ENCODE data around the gene ARID1B. TPM values are rescaled to one million over a fixed set of nuclear protein-coding genes. Genes with fewer than 3 reads are reported as not detected.

Gene ARID1B
- total RNA-seq, 4 donors from 2014 or later: 25.2 to 103 (median 59.5) TPM

DNA sequence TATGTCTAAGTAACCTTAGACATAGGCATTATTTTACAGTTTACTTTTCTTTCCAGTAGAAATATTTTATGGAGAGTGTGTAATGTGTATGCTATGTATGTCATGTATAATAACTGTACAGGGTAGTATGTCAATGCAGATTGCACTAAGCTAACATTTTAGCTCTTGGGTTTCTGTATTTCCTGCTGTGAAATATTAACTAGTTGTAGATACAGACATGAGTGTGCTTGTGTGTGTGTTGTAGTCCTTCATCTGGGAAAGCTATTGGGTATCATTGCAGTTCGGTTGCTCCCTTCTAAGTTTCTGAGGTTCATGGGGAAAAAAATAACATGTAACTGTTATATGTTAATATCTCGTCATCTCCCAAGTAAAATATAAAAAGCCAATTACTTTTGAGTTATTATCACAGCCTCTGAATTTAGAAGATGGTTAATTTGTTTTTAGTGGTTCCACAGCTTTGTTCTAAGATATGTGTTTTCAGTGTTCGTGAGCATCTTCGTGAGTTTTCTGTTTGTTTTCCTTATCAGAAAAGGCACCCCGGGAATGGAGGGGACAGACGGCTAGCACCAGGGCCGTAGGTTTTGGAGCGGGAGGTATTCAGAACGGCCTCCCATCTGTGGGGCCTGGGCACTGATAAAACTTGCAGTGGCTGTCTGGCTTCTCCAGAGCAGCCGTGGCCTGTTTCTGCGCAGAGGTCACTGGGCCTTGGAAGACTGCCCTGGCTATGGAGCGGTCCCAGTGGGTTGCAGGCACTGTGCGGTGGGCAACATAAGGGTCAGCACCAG, 215.0 kb downstream of the ARID1B start:
- Histone ChIP-seq H3K27me3 (no peaks in the 10 kb centered on the region), H3K27ac (no peak overlapping the region), H3K4me1 (peaks cover 0 to 34% (median 11%) of the 10 kb centered on the region in 3 donors), H3K36me3 (no peaks in the 10 kb centered on the region), H3K4me3 (no peak overlapping the region), H3K9me3 (no peaks in the 10 kb centered on the region)
- intact Hi-C loops (cut with DNase I): no loop called here
- DNase-seq: no peak
- TF ChIP-seq, protein P1, sequence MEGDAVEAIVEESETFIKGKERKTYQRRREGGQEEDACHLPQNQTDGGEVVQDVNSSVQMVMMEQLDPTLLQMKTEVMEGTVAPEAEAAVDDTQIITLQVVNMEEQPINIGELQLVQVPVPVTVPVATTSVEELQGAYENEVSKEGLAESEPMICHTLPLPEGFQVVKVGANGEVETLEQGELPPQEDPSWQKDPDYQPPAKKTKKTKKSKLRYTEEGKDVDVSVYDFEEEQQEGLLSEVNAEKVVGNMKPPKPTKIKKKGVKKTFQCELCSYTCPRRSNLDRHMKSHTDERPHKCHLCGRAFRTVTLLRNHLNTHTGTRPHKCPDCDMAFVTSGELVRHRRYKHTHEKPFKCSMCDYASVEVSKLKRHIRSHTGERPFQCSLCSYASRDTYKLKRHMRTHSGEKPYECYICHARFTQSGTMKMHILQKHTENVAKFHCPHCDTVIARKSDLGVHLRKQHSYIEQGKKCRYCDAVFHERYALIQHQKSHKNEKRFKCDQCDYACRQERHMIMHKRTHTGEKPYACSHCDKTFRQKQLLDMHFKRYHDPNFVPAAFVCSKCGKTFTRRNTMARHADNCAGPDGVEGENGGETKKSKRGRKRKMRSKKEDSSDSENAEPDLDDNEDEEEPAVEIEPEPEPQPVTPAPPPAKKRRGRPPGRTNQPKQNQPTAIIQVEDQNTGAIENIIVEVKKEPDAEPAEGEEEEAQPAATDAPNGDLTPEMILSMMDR (IDR thresholded peaks at IDR 0.05): no peak
- TF ChIP-seq POLR2A (IDR thresholded peaks at IDR 0.05): no peak
- 63 to 66% methylated on average over 10 to 11 of the region's 13 CpGs for WGBS, 2 donors

DNA sequence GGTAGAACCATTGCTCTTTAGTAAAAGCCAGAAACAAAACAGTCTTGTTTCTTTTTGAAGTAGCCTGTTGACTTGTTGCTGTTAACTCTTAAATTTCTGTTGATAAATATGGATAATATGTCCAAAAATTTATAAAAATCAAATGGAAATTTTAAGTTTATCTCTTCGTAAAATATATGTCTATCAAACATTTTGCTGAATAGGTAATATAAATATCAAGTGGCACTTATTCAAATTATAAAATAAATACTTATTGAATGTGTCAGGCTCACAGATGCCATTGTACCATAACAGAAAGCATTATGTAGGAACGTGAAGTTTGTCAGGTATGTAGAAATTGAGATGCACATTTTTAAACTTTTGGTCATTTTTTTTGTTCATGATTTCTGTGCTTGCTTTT, 216.5 kb downstream of the ARID1B start:
- H3K27ac ChIP-seq: no peak overlapping the region
- H3K4me3 ChIP-seq: no peak overlapping the region
- H3K4me1 ChIP-seq: peaks cover 0 to 19% (median 0%) of the 10 kb centered on the region in 3 donors
- WGBS, 2 donors: 70 to 75% methylated on average over 2 of the region's 2 CpGs
- no peak for DNase-seq
- H3K9me3 ChIP-seq: no peaks in the 10 kb centered on the region
- no peaks in the 10 kb centered on the region for H3K27me3 ChIP-seq
- TF ChIP-seq POLR2A (IDR thresholded peaks at IDR 0.05): no peak
- TF ChIP-seq, protein P1 (IDR thresholded peaks at IDR 0.05): no peak
- H3K36me3 ChIP-seq: no peaks in the 10 kb centered on the region
- intact Hi-C loops (cut with DNase I): no loop called here

DNA sequence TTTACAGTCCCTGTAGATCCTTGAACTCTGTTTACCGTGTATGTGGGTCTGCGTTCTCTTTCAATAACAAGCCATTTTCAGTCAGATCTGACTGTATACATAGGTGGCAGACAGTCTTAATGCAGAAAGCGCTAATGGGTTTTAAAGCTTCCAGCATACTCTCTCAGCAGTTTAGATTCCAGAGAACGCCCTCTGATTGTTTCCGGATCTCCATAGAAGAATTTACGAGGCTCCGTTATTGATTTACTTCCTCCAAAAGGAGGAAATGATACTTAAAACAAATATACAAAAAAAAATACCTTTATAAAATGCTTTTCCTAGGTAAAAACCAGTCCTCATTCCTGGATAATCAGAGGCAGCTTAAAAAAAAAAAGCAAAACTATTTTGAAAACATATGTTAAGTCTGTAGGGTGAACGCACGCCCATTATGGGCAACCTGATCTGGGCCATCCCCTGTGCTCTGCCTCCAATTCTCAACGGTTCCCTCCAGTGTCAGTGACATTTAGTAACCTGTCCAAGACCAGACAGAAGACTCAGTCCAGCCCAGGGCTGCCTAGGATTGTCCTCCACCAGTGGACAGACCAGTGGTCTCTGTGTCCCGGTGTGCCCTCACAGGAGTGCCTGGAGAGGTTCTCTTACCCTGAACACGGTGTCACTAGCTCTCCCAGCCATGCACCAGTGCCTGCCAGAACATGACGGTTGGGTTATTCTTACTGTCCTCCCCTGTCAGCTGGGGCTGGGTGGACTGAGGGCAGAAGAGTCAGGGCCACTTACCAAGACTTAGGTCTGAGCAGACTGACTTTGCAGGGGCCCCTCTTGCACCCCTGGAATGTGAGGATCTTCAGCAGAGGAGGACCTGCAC, 217.3 kb downstream of the ARID1B start:
- no peak for DNase-seq
- TF ChIP-seq, protein P1 (IDR thresholded peaks at IDR 0.05): no peak
- no peak for TF ChIP-seq POLR2A (IDR thresholded peaks at IDR 0.05)
- H3K9me3 ChIP-seq: no peaks in the 10 kb centered on the region
- no peak overlapping the region for H3K4me3 ChIP-seq
- no peak overlapping the region for H3K27ac ChIP-seq
- no peaks in the 10 kb centered on the region for H3K27me3 ChIP-seq
- intact Hi-C loops (cut with DNase I): no loop called here
- H3K36me3 ChIP-seq: no peaks in the 10 kb centered on the region
- peaks cover 0 to 18% (median 0%) of the 10 kb centered on the region in 3 donors for H3K4me1 ChIP-seq
- 69 to 78% methylated on average over 10 to 11 of the region's 13 CpGs for WGBS, 2 donors

GRCh38 chr6:156995502-156995901, 218.3 kb downstream of the ARID1B start:
- peaks cover 0 to 18% (median 0%) of the 10 kb centered on the region in 3 donors for H3K4me1 ChIP-seq
- no peak for TF ChIP-seq POLR2A (IDR thresholded peaks at IDR 0.05)
- TF ChIP-seq, protein P1 (IDR thresholded peaks at IDR 0.05): no peak
- intact Hi-C loops (cut with DNase I): no loop called here
- 98 to 100% methylated on average over 5 of the region's 5 CpGs for WGBS, 2 donors
- no peak overlapping the region for H3K27ac ChIP-seq
- H3K36me3 ChIP-seq: no peaks in the 10 kb centered on the region
- no peak overlapping the region for H3K4me3 ChIP-seq
- no peaks in the 10 kb centered on the region for H3K9me3 ChIP-seq
- H3K27me3 ChIP-seq: no peaks in the 10 kb centered on the region
- no peak for DNase-seq

DNA sequence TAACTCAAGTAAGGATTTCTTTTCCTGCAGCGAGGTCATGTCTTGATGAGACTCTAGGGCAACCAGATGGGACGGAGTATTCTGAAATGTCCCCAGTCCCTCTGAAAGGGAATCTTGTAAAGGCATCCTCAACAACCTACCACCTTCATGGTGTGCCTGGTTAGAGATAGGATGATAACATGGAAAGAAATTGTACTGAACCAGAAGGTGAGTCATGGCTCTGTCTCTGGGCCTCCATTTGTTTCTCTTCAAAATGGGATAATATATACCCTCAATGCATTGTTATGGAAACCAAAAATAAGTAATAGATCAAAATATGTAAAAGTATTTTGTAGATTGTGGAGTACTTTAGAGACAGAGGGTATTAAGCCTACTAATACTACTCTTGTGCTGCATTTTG, 219.1 kb downstream of the ARID1B start:
- Histone ChIP-seq H3K9me3 (no peaks in the 10 kb centered on the region), H3K36me3 (no peaks in the 10 kb centered on the region), H3K27ac (no peak overlapping the region), H3K27me3 (no peaks in the 10 kb centered on the region), H3K4me3 (no peak overlapping the region), H3K4me1 (peaks cover 0 to 18% (median 0%) of the 10 kb centered on the region in 3 donors)
- WGBS, 2 donors: 95 to 100% methylated on average over 2 of the region's 2 CpGs
- DNase-seq: no peak
- TF ChIP-seq POLR2A (IDR thresholded peaks at IDR 0.05): no peak
- intact Hi-C loops (cut with DNase I): no loop called here
